H9 (cell line): ENCODE measurements around the gene MORF4L2. TPM values are rescaled to one million over a fixed set of nuclear protein-coding genes. Genes with fewer than 3 reads are reported as not detected.

ENCODE experiments used
- DNase-seq: peaks from one replicate; pipeline ENCODE4 v3.0.0-alpha.2; 2017
- H2AFZ ChIP-seq: one replicate; pipeline ENCODE4 v1.6.1; 2013; ENCODE audit warnings: mild to moderate bottlenecking, low read length, control low read depth, moderate library complexity
- H2AK5ac ChIP-seq: 2 replicates; pipeline ENCODE4 v1.6.1; 2013; ENCODE audit warnings: low read length, control low read depth, mixed read lengths; ENCODE audit not compliant: insufficient read length
- H2BK120ac ChIP-seq: one replicate; pipeline ENCODE4 v1.6.1; 2013; ENCODE audit warnings: low read depth, mild to moderate bottlenecking, low read length, control low read depth, inconsistent platforms; ENCODE audit not compliant: poor library complexity, severe bottlenecking
- H2BK12ac ChIP-seq: 2 replicates; pipeline ENCODE4 v1.6.1; 2013; ENCODE audit warnings: low read length, control low read depth, mixed read lengths, low read depth; ENCODE audit not compliant: insufficient read length
- H2BK15ac ChIP-seq: 2 replicates; pipeline ENCODE4 v1.6.1; 2013; ENCODE audit warnings: low read depth, low read length, control low read depth
- H2BK20ac ChIP-seq: one replicate; pipeline ENCODE4 v1.6.1; 2013; ENCODE audit warnings: low read depth, mild to moderate bottlenecking, low read length, control low read depth, inconsistent platforms; ENCODE audit not compliant: poor library complexity, severe bottlenecking
- H2BK5ac ChIP-seq: 2 replicates; pipeline ENCODE4 v1.6.1; 2013; ENCODE audit warnings: low read length, control low read depth, mixed read lengths; ENCODE audit not compliant: insufficient read length
- H3K14ac ChIP-seq: 2 replicates; pipeline ENCODE4 v1.6.1; 2013; ENCODE audit warnings: low read length, control low read depth; ENCODE audit not compliant: insufficient read depth
- H3K18ac ChIP-seq: 2 replicates; pipeline ENCODE4 v1.6.1; 2013; ENCODE audit warnings: low read depth, mild to moderate bottlenecking, mixed read lengths, low read length, control low read depth; ENCODE audit not compliant: insufficient read length
- H3K23ac ChIP-seq: 2 replicates; pipeline ENCODE4 v1.6.1; 2013; ENCODE audit warnings: low read length, control low read depth, mixed read lengths, low read depth; ENCODE audit not compliant: insufficient read length
- H3K23me2 ChIP-seq: 2 replicates; pipeline ENCODE4 v1.6.1; 2013; ENCODE audit warnings: low read depth, mild to moderate bottlenecking, mixed read lengths, low read length, control low read depth; ENCODE audit not compliant: insufficient read length, poor library complexity, severe bottlenecking
- H3K27ac ChIP-seq: 2 replicates; pipeline ENCODE4 v1.5.1; 2013; ENCODE audit warnings: low read length, control low read depth, mixed read lengths, low read depth; ENCODE audit not compliant: insufficient read length
- H3K27me3 ChIP-seq: 2 replicates; pipeline ENCODE4 v1.6.1; 2013; ENCODE audit warnings: low read length, control low read depth, inconsistent platforms; ENCODE audit not compliant: insufficient read depth
- H3K4ac ChIP-seq: 2 replicates; pipeline ENCODE4 v1.6.1; 2013; ENCODE audit warnings: low read depth, mild to moderate bottlenecking, control low read depth, inconsistent platforms, low read length, moderate library complexity
- H3K4me1 ChIP-seq: 2 replicates; pipeline ENCODE4 v1.6.1; 2013; ENCODE audit warnings: low read length, control low read depth, inconsistent platforms; ENCODE audit not compliant: insufficient read depth
- H3K4me2 ChIP-seq: 2 replicates; pipeline ENCODE4 v1.6.1; 2013; ENCODE audit warnings: low read length, control low read depth, mixed read lengths; ENCODE audit not compliant: insufficient read length, insufficient read depth
- H3K56ac ChIP-seq: 2 replicates; pipeline ENCODE4 v1.6.1; 2013; ENCODE audit warnings: low read depth, mild to moderate bottlenecking, mixed read lengths, low read length, control low read depth; ENCODE audit not compliant: insufficient read length
- H3K79me1 ChIP-seq: 2 replicates; pipeline ENCODE4 v1.6.1; 2013; ENCODE audit warnings: low read depth, mild to moderate bottlenecking, moderate library complexity, low read length, control low read depth, inconsistent platforms; ENCODE audit not compliant: insufficient read depth, poor library complexity, severe bottlenecking
- H3K79me2 ChIP-seq: 2 replicates; pipeline ENCODE4 v1.6.1; 2013; ENCODE audit warnings: low read length, control low read depth, inconsistent platforms; ENCODE audit not compliant: insufficient read depth
- H3K9ac ChIP-seq: 2 replicates; pipeline ENCODE4 v1.6.1; 2013; ENCODE audit warnings: low read length, control low read depth, mixed read lengths; ENCODE audit not compliant: insufficient read length; ENCODE audit errors: extremely low read depth
- H3K9me3 ChIP-seq: one replicate; pipeline ENCODE4 v1.6.1; 2013; ENCODE audit warnings: low read depth, low read length, inconsistent platforms; ENCODE audit not compliant: control insufficient read depth
- H3T11ph ChIP-seq: one replicate; pipeline ENCODE4 v1.6.1; 2013; ENCODE audit warnings: mild to moderate bottlenecking, low read length, control low read depth, inconsistent platforms
- H4K20me1 ChIP-seq: one replicate; pipeline ENCODE4 v1.6.1; 2013; ENCODE audit not compliant: control insufficient read depth, insufficient read length, insufficient read depth
- H4K5ac ChIP-seq: 2 replicates; pipeline ENCODE4 v1.6.1; 2013; ENCODE audit warnings: low read depth, mild to moderate bottlenecking, mixed read lengths, low read length, control low read depth; ENCODE audit not compliant: insufficient read length
- H4K8ac ChIP-seq: replicated peaks from 2 replicates; pipeline ENCODE4 v1.6.1; 2013; ENCODE audit warnings: low read length, control low read depth, mixed read lengths, low read depth; ENCODE audit not compliant: insufficient read length
- H4K91ac ChIP-seq: 2 replicates; pipeline ENCODE4 v1.6.1; 2013; ENCODE audit warnings: low read depth, mild to moderate bottlenecking, moderate library complexity, mixed read lengths, low read length, control low read depth; ENCODE audit not compliant: insufficient read length
- H3K27ac Mint-ChIP-seq, 3 experiments: 2 replicates in 2 of 3; 3 replicates in 1 of 3; pipeline ENCODE4 v1.8.0; 2020 to 2021; ENCODE audit warnings: mixed read lengths in 3 of 3, mild to moderate bottlenecking in 1 of 3, moderate library complexity in 1 of 3
- H3K27me3 Mint-ChIP-seq: 2 replicates; pipeline ENCODE4 v1.8.0; 2021; ENCODE audit warnings: low read depth, mild to moderate bottlenecking, moderate library complexity, mixed read lengths
- H3K36me3 Mint-ChIP-seq, 3 experiments: 2 replicates in 2 of 3; 3 replicates in 1 of 3; pipeline ENCODE4 v1.8.0; 2020 to 2021; ENCODE audit warnings: low read depth in 3 of 3, mixed read lengths in 3 of 3; ENCODE audit not compliant: insufficient read depth in 1 of 3
- H3K4me1 Mint-ChIP-seq, 2 experiments: 2 replicates each; pipeline ENCODE4 v1.8.0; 2020; ENCODE audit warnings: mixed read lengths in 2 of 2
- H3K4me3 Mint-ChIP-seq, 2 experiments: 2 replicates in 1 of 2; 3 replicates in 1 of 2; pipeline ENCODE4 v1.8.0; 2020 to 2021; ENCODE audit warnings: mild to moderate bottlenecking in 2 of 2, mixed read lengths in 2 of 2, moderate library complexity in 1 of 2
- H3K9me3 Mint-ChIP-seq, 2 experiments: 2 replicates in 1 of 2; 3 replicates in 1 of 2; pipeline ENCODE4 v1.8.0; 2020; ENCODE audit warnings: mild to moderate bottlenecking in 2 of 2, mixed read lengths in 2 of 2, moderate library complexity in 1 of 2
- CTCF ChIP-seq: fragments of 200-600 bp; sonication (generic); conservative IDR thresholded peaks from 3 replicates; pipeline ENCODE4 v1.8.0; 2021; ENCODE audit warnings: antibody characterized with exemption, mild to moderate bottlenecking
- WGBS: extraction: QIAGEN DNeasy Blood & Tissue Kit; methylation state at CpG from one replicate; pipeline ENCODE4 v1.1.7; 2013; ENCODE audit warnings: missing lambda C conversion rate, low lambda C conversion rate, mixed read lengths; ENCODE audit not compliant: insufficient read length; ENCODE audit errors: extremely low coverage; 5-methylcytosine and 5-hydroxymethylcytosine counted together
- total RNA-seq: library from RNA; stranded (reverse); gene quantifications from 2 replicates; pipeline ENCODE4 v1.2.1, GENCODE V29; 2021

MORF4L2 gene
- total RNA-seq, 1 experiment from 2014 or later, result 378 TPM

GRCh38 chrX:103730796-103731493 lies 44.4 kb upstream of the MORF4L2 start:
- no peak for TF ChIP-seq CTCF
- no peak overlapping the region for H2AFZ ChIP-seq
- H3K23me2 ChIP-seq, result no peaks in the 10 kb centered on the region
- H3T11ph ChIP-seq, result no peak overlapping the region
- H3K79me1 ChIP-seq, result no peaks in the 10 kb centered on the region
- H3K27me3 ChIP-seq, result no peaks in the 10 kb centered on the region
- no CpG with 5 or more reads among the region's 8 CpGs for WGBS
- H3K27ac ChIP-seq, result no peak overlapping the region
- no peaks in the 10 kb centered on the region for H3K79me2 ChIP-seq
- H3K9me3 ChIP-seq, result no peaks in the 10 kb centered on the region
- H3K4me2 ChIP-seq, result no peak overlapping the region
- H4K8ac ChIP-seq, result no peak overlapping the region
- H3K27ac Mint-ChIP-seq, result peak overlapping the region in 1 of 3 experiments; percentile 91; a peak in 3 of 7 replicates
- H3K14ac ChIP-seq, result no peak overlapping the region
- H2BK15ac ChIP-seq, result no peak overlapping the region
- no peak overlapping the region for H3K9ac ChIP-seq
- peaks cover 59 to 67% of the 10 kb centered on the region in 2 experiments for H3K4me1 Mint-ChIP-seq
- H3K27me3 Mint-ChIP-seq, result peaks cover 11% of the 10 kb centered on the region
- H3K4me1 ChIP-seq, result peaks cover 20% of the 10 kb centered on the region; the same call in 1 of the 2 replicates
- no peak overlapping the region for H2BK120ac ChIP-seq
- no peak overlapping the region for H4K91ac ChIP-seq
- H3K9me3 Mint-ChIP-seq, result peaks cover 0 to 44% of the 10 kb centered on the region in 2 experiments; a peak in 2 of 5 replicates
- no peak overlapping the region for H3K4me3 Mint-ChIP-seq
- no peak overlapping the region for H3K18ac ChIP-seq
- H3K23ac ChIP-seq, result no peak overlapping the region
- no peak overlapping the region for H2AK5ac ChIP-seq
- no peaks in the 10 kb centered on the region for H4K20me1 ChIP-seq
- no peak overlapping the region for H3K4ac ChIP-seq
- H2BK5ac ChIP-seq, result no peak overlapping the region
- H3K56ac ChIP-seq, result no peak overlapping the region
- no peak for DNase-seq
- no peak overlapping the region for H2BK12ac ChIP-seq
- H3K36me3 Mint-ChIP-seq, result no peaks in the 10 kb centered on the region; a peak in 1 of 7 replicates
- no peak overlapping the region for H2BK20ac ChIP-seq
- H4K5ac ChIP-seq, result no peak overlapping the region
